HT1080 (cell line): Measurements from ENCODE around the gene C11orf24. TPM values are rescaled to one million over a fixed set of nuclear protein-coding genes. Genes with fewer than 3 reads are reported as not detected.

Experiments
- DNase-seq: peaks from one replicate; pipeline ENCODE4 v3.0.0-alpha.2; 2015; ENCODE audit warnings: low read depth
- total RNA-seq: library from RNA; depleted of rRNA; stranded (reverse); fragments of >200 nt; shearing (Covaris generic); gene quantifications from 2 replicates; pipeline ENCODE4 v1.2.3, GENCODE V29; 2014; rRNA removed

The C11orf24 gene
- total RNA-seq, 1 experiment from 2014 or later = 53.2 TPM

DNA sequence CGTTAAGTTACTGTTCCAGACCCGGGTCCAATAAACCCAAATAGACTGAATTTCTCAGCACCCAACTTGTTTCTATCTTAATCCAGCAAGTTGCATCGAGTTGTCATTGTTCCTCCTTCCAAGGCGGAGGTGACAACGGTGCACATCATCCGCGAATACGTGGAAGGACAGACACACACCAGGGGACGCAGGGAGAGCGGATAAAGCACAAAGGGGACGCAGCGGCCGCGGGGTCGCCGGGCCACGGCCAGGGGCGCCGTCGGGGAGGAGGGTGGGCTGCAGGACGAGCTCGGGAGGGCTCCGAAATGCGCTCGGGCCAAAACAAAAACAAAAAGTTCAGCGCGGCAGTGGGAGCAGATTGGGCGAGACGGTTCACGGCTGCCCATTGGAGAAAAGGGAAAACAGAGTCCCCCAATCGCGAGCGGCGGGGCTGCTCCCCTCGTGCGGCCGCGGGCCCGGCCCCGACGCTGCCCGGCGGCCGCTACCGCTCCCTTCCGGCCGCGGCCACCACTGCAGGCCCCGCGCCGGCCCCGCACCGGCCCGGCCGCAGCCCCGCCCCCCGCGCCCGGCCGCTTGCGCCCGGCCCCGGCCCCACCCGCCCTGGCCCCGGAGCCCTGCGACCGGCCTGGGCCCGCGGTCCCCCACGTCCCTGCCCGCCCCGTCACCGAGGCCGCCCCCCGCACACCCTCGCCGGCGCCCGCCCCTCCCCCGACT, 59.2 kb downstream of the C11orf24 start:
- peak; percentile 63 for DNase-seq

DNA sequence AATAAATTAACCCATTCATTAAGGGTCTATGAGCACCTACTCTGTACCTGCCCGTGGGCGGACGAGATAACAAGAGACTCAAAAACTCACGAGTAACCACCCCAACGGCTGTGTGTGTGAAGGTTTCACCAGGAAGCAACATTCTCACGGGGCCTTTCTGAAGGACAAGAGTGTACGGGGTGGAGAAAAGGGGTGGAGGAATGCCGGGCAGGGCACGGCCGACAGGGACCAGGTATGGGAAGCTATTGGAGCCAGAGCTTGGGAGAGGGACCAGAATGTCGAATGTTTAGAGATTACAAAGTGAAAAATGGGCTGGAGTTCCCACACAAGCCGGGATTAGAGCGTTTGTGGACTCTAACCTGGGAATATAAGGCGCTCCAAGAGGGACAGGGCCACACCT, 60.2 kb downstream of the C11orf24 start:
- no peak for DNase-seq

Other genes with a start within 250 kb of the C11orf24 start
- gene NDUFS8, start 241.3 kb downstream of the C11orf24 start, total RNA-seq = 304 and 308 TPM in 2 replicates
- gene TCIRG1, start 232.9 kb downstream of the C11orf24 start, total RNA-seq = 75.1 and 77.2 TPM in 2 replicates
- gene CHKA, start 150.6 kb downstream of the C11orf24 start, total RNA-seq = 10.0 and 17.4 TPM in 2 replicates
- 18.0 and 19.8 TPM in 2 replicates for gene KMT5B, start 58.7 kb downstream of the C11orf24 start, total RNA-seq
- gene LRP5, start 40.6 kb upstream of the C11orf24 start, total RNA-seq = 13.1 and 20.8 TPM in 2 replicates
- 93.6 and 111 TPM in 2 replicates for gene PPP6R3, start 188.8 kb upstream of the C11orf24 start, total RNA-seq